Nephron (organoid): ENCODE data around the gene GFOD1.
"Not testable (repeated sequence)": the region's sequence is repeated elsewhere in the genome, so short reads cannot be mapped to it uniquely, and the experiment has no call there.

Source experiments
- H3K27ac Mint-ChIP-seq, 3 experiments: 2 replicates each; pipeline ENCODE4 v1.8.0; 2020; ENCODE audit warnings: mixed read lengths in 3 of 3, mild to moderate bottlenecking in 2 of 3, moderate library complexity in 1 of 3
- H3K27me3 Mint-ChIP-seq: 2 replicates; pipeline ENCODE4 v1.8.0; 2021; ENCODE audit warnings: low read depth, mild to moderate bottlenecking, moderate library complexity, mixed read lengths
- H3K36me3 Mint-ChIP-seq: 2 replicates; pipeline ENCODE4 v1.8.0; 2020; ENCODE audit warnings: low read depth, mixed read lengths
- H3K4me1 Mint-ChIP-seq: 2 replicates; pipeline ENCODE4 v1.8.0; 2020; ENCODE audit warnings: mixed read lengths
- H3K4me3 Mint-ChIP-seq, 3 experiments: 2 replicates each; pipeline ENCODE4 v1.8.0; 2020; ENCODE audit warnings: mild to moderate bottlenecking in 3 of 3, mixed read lengths in 3 of 3, moderate library complexity in 2 of 3
- H3K9me3 Mint-ChIP-seq: 2 replicates; pipeline ENCODE4 v1.8.0; 2020; ENCODE audit warnings: mixed read lengths
- CTCF ChIP-seq, 3 experiments: fragments of 200-600 bp; sonication (generic); IDR thresholded peaks; one replicate each; pipeline ENCODE4 v1.5.0; 2021; ENCODE audit warnings: antibody characterized with exemption in 3 of 3; ENCODE audit not compliant: unreplicated experiment in 3 of 3

GFOD1 gene

GRCh38 chr6:13515912-13516311 lies 28.5 kb upstream of the GFOD1 start:
- no peak overlapping the region for H3K27ac Mint-ChIP-seq
- no peak overlapping the region for H3K4me3 Mint-ChIP-seq
- H3K27me3 Mint-ChIP-seq: peaks cover 4% of the 10 kb centered on the region
- H3K9me3 Mint-ChIP-seq: peaks cover 4% of the 10 kb centered on the region
- TF ChIP-seq CTCF (IDR thresholded peaks at IDR 0.05; ENCODE audit: unreplicated experiment in 3 of 3): no peak
- H3K36me3 Mint-ChIP-seq: no peaks in the 10 kb centered on the region
- peaks cover 7% of the 10 kb centered on the region for H3K4me1 Mint-ChIP-seq

- H3K4me3 Mint-ChIP-seq: no peak overlapping the region
- peaks cover 24% of the 10 kb centered on the region for H3K4me1 Mint-ChIP-seq
- H3K36me3 Mint-ChIP-seq: no peaks in the 10 kb centered on the region
- peaks cover 4% of the 10 kb centered on the region for H3K27me3 Mint-ChIP-seq
- TF ChIP-seq CTCF (IDR thresholded peaks at IDR 0.05; ENCODE audit: unreplicated experiment in 3 of 3): no peak
- H3K9me3 Mint-ChIP-seq: no peaks in the 10 kb centered on the region
- no peak overlapping the region for H3K27ac Mint-ChIP-seq
Measured at GRCh38 chr6:13513626-13514502, 26.5 kb upstream of the GFOD1 start.

GRCh38 chr6:13512900-13513299 lies 25.5 kb upstream of the GFOD1 start:
- no peak for TF ChIP-seq CTCF (IDR thresholded peaks at IDR 0.05; ENCODE audit: unreplicated experiment in 3 of 3)
- Mint-ChIP-seq H3K27ac (no peak overlapping the region), H3K9me3 (no peaks in the 10 kb centered on the region), H3K4me1 (peaks cover 30% of the 10 kb centered on the region), H3K4me3 (no peak overlapping the region), H3K36me3 (no peaks in the 10 kb centered on the region), H3K27me3 (peaks cover 4% of the 10 kb centered on the region)

GRCh38 chr6:13511913-13512717 lies 24.7 kb upstream of the GFOD1 start:
- peaks cover 30% of the 10 kb centered on the region for H3K4me1 Mint-ChIP-seq
- H3K27ac Mint-ChIP-seq: peak overlapping the region; percentile 67 to 87 (median 86)
- no peaks in the 10 kb centered on the region for H3K9me3 Mint-ChIP-seq
- peak overlapping the region in 1 of 3 experiments; percentile 26 for H3K4me3 Mint-ChIP-seq
- H3K36me3 Mint-ChIP-seq: no peaks in the 10 kb centered on the region
- peaks cover 4% of the 10 kb centered on the region for H3K27me3 Mint-ChIP-seq
- no peak for TF ChIP-seq CTCF (IDR thresholded peaks at IDR 0.05; ENCODE audit: unreplicated experiment in 3 of 3)

GRCh38 chr6:13511141-13511571 lies 23.8 kb upstream of the GFOD1 start:
- not testable (repeated sequence) for H3K4me3 Mint-ChIP-seq, H3K27me3 Mint-ChIP-seq, H3K36me3 Mint-ChIP-seq, H3K9me3 Mint-ChIP-seq, H3K27ac Mint-ChIP-seq
- H3K4me1 Mint-ChIP-seq: peaks cover 30% of the 10 kb centered on the region

GRCh38 chr6:13510433-13510832 lies 23.0 kb upstream of the GFOD1 start:
- not testable (repeated sequence) for H3K9me3 Mint-ChIP-seq, H3K36me3 Mint-ChIP-seq, H3K27me3 Mint-ChIP-seq, H3K4me3 Mint-ChIP-seq
- peaks cover 30% of the 10 kb centered on the region for H3K4me1 Mint-ChIP-seq
- peak overlapping the region; percentile 58 to 74 (median 61) for H3K27ac Mint-ChIP-seq
